Breast epithelium (tissue), 4 donors: Measurements from ENCODE around the gene FAM110C. TPM values are rescaled to one million over a fixed set of nuclear protein-coding genes. Genes with fewer than 3 reads are reported as not detected.

Experiments
- DNase-seq, 2 donors: peaks; one replicate each; pipeline ENCODE4 v3.0.0-alpha.2; 2019; ENCODE audit warnings: low spot score in 2 of 2
- H3K27ac ChIP-seq, 2 donors: fragments of 200-600 bp; sonication (generic) in 1 of 2; one replicate each; pipeline ENCODE4 v1.5.1; 2016 to 2019; ENCODE audit warnings: mild to moderate bottlenecking in 1 of 2
- H3K27me3 ChIP-seq, 2 donors: fragments of 200-600 bp; sonication (generic) in 1 of 2; one replicate each; pipeline versions ENCODE4 v1.5.1 to v1.6.0; 2017 to 2019; ENCODE audit warnings: control low read depth in 1 of 2, mild to moderate bottlenecking in 1 of 2
- H3K36me3 ChIP-seq: fragments of 200-600 bp; one replicate; pipeline ENCODE4 v1.5.1; 2019
- H3K4me1 ChIP-seq, 2 donors: fragments of 200-600 bp; sonication (generic); one replicate each; pipeline ENCODE4 v1.5.1; 2016 to 2019; ENCODE audit warnings: control low read depth in 1 of 2
- H3K4me3 ChIP-seq, 3 donors: fragments of 200-600 bp; sonication (generic); 1 replicate in 2 of 3; 2 replicates in 1 of 3; pipeline ENCODE4 v1.5.1; 2016 to 2019; ENCODE audit warnings: mild to moderate bottlenecking in 3 of 3, moderate library complexity in 2 of 3
- H3K9me3 ChIP-seq, 2 donors: fragments of 200-600 bp; sonication (generic) in 1 of 2; one replicate each; pipeline ENCODE4 v1.5.1; 2016 to 2019; ENCODE audit warnings: control low read depth in 1 of 2
- POLR2A ChIP-seq: fragments of 450-650 bp; IDR thresholded peaks from one replicate; pipeline ENCODE4 v1.6.1; 2016; ENCODE audit warnings: antibody characterized with exemption, mild to moderate bottlenecking, moderate library complexity
- POLR2AphosphoS5 ChIP-seq, 3 donors: sonication (generic); formaldehyde crosslinking; IDR thresholded peaks; one replicate each; pipeline ENCODE4 v1.6.1; 2017; ENCODE audit warnings: antibody characterized with exemption in 3 of 3
- intact Hi-C: fragments of 100-400 bp; cut with DNase I; formaldehyde crosslinking; loops from one replicate; pipeline ENCODE4 v1.15.1; 2023; ENCODE audit warnings: low total_unique reads
- total RNA-seq, 3 donors: library from RNA; depleted of rRNA; stranded (reverse); fragments of >200 nt; gene quantifications; one replicate each; pipeline ENCODE4 v1.1.0, GENCODE V29; 2016
- TF ChIP-seq, protein P1 (sequence below), 3 donors: fragments of 450-650 bp; IDR thresholded peaks; one replicate each; pipeline ENCODE4 v1.5.1; 2016 to 2017; ENCODE audit warnings: antibody characterized with exemption in 3 of 3, mild to moderate bottlenecking in 3 of 3, moderate library complexity in 3 of 3

The FAM110C gene
- total RNA-seq, 3 donors from 2014 or later = 1.6 to 30.7 (median 7.2) TPM

DNA sequence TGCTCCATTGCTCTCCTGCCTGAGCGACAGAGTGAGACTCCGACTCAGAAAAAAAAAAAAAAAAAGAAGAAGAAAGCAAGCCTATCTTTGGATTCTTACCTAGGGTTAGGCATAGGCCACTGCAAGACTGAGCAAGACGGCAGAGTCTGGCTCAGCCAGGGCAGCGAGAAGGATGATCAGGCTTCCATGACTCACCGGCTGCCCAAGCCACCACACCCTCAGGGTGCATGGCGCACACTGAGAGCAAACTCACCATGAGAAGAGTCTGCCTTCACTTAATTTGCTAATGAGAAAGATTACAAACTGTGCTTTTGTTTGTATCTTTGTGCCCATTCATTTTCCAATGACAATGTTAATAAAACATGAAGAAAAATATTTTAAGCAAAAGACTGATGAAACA, 8.2 kb downstream of the FAM110C start:
- H3K36me3 ChIP-seq = no peaks in the 10 kb centered on the region
- H3K27ac ChIP-seq = no peak overlapping the region
- peak; percentile 45 to 74 for DNase-seq
- H3K9me3 ChIP-seq = no peaks in the 10 kb centered on the region
- H3K27me3 ChIP-seq = no peaks in the 10 kb centered on the region
- intact Hi-C loops = no loop called here
- peaks cover 2 to 3% of the 10 kb centered on the region in 2 donors for H3K4me1 ChIP-seq
- no peak for TF ChIP-seq POLR2AphosphoS5 (IDR thresholded peaks at IDR 0.05)
- TF ChIP-seq, protein P1, sequence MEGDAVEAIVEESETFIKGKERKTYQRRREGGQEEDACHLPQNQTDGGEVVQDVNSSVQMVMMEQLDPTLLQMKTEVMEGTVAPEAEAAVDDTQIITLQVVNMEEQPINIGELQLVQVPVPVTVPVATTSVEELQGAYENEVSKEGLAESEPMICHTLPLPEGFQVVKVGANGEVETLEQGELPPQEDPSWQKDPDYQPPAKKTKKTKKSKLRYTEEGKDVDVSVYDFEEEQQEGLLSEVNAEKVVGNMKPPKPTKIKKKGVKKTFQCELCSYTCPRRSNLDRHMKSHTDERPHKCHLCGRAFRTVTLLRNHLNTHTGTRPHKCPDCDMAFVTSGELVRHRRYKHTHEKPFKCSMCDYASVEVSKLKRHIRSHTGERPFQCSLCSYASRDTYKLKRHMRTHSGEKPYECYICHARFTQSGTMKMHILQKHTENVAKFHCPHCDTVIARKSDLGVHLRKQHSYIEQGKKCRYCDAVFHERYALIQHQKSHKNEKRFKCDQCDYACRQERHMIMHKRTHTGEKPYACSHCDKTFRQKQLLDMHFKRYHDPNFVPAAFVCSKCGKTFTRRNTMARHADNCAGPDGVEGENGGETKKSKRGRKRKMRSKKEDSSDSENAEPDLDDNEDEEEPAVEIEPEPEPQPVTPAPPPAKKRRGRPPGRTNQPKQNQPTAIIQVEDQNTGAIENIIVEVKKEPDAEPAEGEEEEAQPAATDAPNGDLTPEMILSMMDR (IDR thresholded peaks at IDR 0.05) = no peak
- no peak for TF ChIP-seq POLR2A
- H3K4me3 ChIP-seq = no peak overlapping the region

DNA sequence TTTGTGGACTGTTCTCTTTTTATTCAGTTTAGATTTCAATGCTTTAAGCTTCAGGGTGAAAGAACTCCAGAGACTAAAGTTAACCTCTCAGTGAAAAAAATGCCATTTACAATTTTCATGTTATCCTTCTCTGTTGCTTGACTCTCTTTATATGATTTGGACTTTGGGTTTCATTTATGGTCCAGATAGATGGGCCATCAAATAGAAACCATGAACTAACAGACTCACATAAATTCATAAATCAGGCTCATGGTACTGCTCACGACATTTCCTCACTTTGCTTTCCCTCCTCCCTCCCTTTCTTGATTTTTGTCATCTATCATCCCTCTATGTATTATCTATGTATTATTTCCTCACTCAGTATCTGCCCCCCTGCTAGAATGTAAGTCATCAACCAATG, 10.0 kb downstream of the FAM110C start:
- Histone ChIP-seq H3K4me3 (no peak overlapping the region), H3K36me3 (no peaks in the 10 kb centered on the region), H3K27ac (peak overlapping the region; percentile 19 to 45), H3K4me1 (peaks cover 2 to 3% of the 10 kb centered on the region in 2 donors), H3K9me3 (no peaks in the 10 kb centered on the region), H3K27me3 (no peaks in the 10 kb centered on the region)
- intact Hi-C loops = no loop called here
- TF ChIP-seq POLR2AphosphoS5 (IDR thresholded peaks at IDR 0.05) (no peak), POLR2A (no peak)
- TF ChIP-seq, protein P1 (IDR thresholded peaks at IDR 0.05) = no peak
- no peak for DNase-seq

DNA sequence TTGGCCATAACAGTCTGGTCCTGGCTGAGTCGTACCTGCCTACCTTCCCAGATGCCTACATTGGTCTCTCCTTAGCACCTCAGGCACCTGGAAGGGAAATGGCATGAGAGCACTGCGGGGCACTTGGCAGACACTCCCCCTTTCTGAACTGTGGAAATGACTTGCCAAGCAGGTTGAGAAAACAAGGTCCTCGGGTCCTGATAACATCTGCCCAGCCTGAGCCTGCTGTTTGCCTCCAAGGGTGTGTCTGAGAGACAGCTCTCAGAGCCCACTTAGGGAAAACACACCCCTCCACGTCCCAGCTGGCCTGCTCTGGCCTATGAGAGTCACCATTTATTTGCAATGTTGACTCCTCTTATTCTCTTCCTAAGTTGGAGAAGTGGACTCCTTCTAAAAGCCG, 10.5 kb downstream of the FAM110C start:
- TF ChIP-seq POLR2A (no peak), POLR2AphosphoS5 (IDR thresholded peaks at IDR 0.05) (no peak)
- TF ChIP-seq, protein P1 (IDR thresholded peaks at IDR 0.05) = no peak
- Histone ChIP-seq H3K27me3 (no peaks in the 10 kb centered on the region), H3K9me3 (no peaks in the 10 kb centered on the region), H3K27ac (peak overlapping the region; percentile 19 to 45), H3K4me1 (peaks cover 2 to 3% of the 10 kb centered on the region in 2 donors), H3K4me3 (no peak overlapping the region), H3K36me3 (no peaks in the 10 kb centered on the region)
- intact Hi-C loops = no loop called here
- peak in 1 of 2 donors; percentile 73 for DNase-seq

DNA sequence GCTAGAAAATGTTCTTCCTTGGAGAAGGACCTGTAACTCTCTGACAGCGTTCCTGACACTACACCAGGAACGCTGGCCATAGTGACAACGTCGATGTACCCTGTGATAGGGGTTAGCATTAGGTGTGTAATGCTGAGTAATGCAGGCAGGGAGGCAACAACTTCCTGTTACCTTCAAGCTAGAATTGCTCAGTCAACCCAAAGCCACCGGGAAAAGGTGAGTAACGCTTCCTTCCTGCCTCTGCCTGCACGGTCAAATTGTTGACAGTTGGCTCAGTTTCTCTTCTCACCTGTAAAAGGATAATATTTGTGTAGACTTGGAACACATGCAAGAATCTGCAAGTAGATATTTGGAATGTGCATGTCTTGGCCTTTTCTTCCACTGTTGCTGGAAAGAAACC, 12.7 kb downstream of the FAM110C start:
- peaks cover 2 to 3% of the 10 kb centered on the region in 2 donors for H3K4me1 ChIP-seq
- TF ChIP-seq POLR2AphosphoS5 (IDR thresholded peaks at IDR 0.05) = no peak
- TF ChIP-seq, protein P1 (IDR thresholded peaks at IDR 0.05) = no peak
- TF ChIP-seq POLR2A = no peak
- H3K27me3 ChIP-seq = no peaks in the 10 kb centered on the region
- H3K4me3 ChIP-seq = no peak overlapping the region
- H3K9me3 ChIP-seq = no peaks in the 10 kb centered on the region
- DNase-seq = no peak
- peak overlapping the region; percentile 3 to 65 for H3K27ac ChIP-seq
- intact Hi-C loops = no loop called here
- H3K36me3 ChIP-seq = no peaks in the 10 kb centered on the region

DNA sequence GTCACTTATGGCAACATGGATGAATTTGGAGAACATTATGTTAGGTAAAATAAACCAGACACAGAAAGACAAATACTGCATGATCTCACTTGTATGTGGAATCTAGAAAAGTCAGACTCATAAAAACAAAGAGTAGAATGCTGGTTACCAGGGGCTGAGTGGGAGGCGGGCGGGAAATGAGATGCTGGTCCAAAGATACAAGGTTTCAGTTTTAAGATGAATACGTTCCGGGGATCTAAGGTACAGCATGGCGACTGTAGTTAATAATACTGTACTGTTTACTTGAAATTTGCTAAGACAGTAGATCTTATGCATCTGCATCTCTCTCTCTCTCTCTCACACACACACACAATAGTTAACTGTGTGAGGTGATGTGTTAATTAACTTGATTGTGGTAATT, 14.2 kb downstream of the FAM110C start:
- no peaks in the 10 kb centered on the region for H3K9me3 ChIP-seq
- intact Hi-C loops = no loop called here
- H3K4me1 ChIP-seq = peaks cover 2 to 3% of the 10 kb centered on the region in 2 donors
- DNase-seq = no peak
- no peak overlapping the region for H3K4me3 ChIP-seq
- TF ChIP-seq, protein P1 (IDR thresholded peaks at IDR 0.05) = no peak
- no peak for TF ChIP-seq POLR2A
- no peak for TF ChIP-seq POLR2AphosphoS5 (IDR thresholded peaks at IDR 0.05)
- no peaks in the 10 kb centered on the region for H3K36me3 ChIP-seq
- no peaks in the 10 kb centered on the region for H3K27me3 ChIP-seq
- H3K27ac ChIP-seq = no peak overlapping the region
